Endothelial cell of umbilical vein (primary cell): ENCODE results near the gene SH3PXD2A. TPM values are rescaled to one million over a fixed set of nuclear protein-coding genes. Genes with fewer than 3 reads are reported as not detected.

Experiments used
- BruUV-seq: library from RNA; stranded (reverse); fragments of 400-500 nt; replicated peaks from 2 replicates; lab custom pipeline; 2021; lab: Mats Ljungman, UMichigan
- CTCF ChIA-PET: fragments of 300-600, 350-600 bp; sonication (Branson Sonifier 250); formaldehyde crosslinking; loops from one replicate; lab custom pipeline; 2021; ENCODE audit warnings: antibody characterized with exemption, inconsistent platforms; lab: Charles Lee
- POLR2A ChIA-PET: fragments of 300-600, 350-600 bp; sonication (Branson Sonifier 250); formaldehyde crosslinking; loops from one replicate; lab custom pipeline; 2021; ENCODE audit warnings: antibody characterized with exemption, inconsistent platforms; lab: Charles Lee
- DNase-seq: peaks from one replicate; pipeline ENCODE4 v3.0.0-alpha.2; 2011; ENCODE audit warnings: low read depth, low spot score
- FAIRE-seq: peaks from 2 replicates; lab custom pipeline; 2011; peaks lifted over from hg19 to GRCh38; lab: Jason Lieb, UNC
- H2AFZ ChIP-seq: 2 replicates; pipeline ENCODE4 v1.6.0; 2012; ENCODE audit warnings: low read depth, low read length, control low read depth, inconsistent platforms
- H3K27ac ChIP-seq: 2 replicates; pipeline ENCODE4 v1.5.1; 2011; ENCODE audit warnings: low read depth, mild to moderate bottlenecking, control low read depth, low read length, moderate library complexity; ENCODE audit not compliant: insufficient read depth
- H3K27me3 ChIP-seq, 2 experiments: 2 replicates each; pipeline versions ENCODE4 v1.6.0 to v1.6.1; 2011; ENCODE audit warnings: low read length in 2 of 2, mixed read lengths in 1 of 2; ENCODE audit not compliant: control insufficient read depth in 2 of 2, insufficient read depth in 2 of 2
- H3K36me3 ChIP-seq, 2 experiments: 2 replicates in 1 of 2; 3 replicates in 1 of 2; pipeline ENCODE4 v1.5.1; 2011; ENCODE audit warnings: low read length in 2 of 2, mild to moderate bottlenecking in 1 of 2, moderate library complexity in 1 of 2; ENCODE audit not compliant: control insufficient read depth in 2 of 2, insufficient read depth in 2 of 2; ENCODE audit errors: extremely low read depth in 1 of 2
- H3K4me1 ChIP-seq: 3 replicates; pipeline ENCODE4 v1.5.1; 2011; ENCODE audit warnings: mild to moderate bottlenecking, low read length; ENCODE audit not compliant: control insufficient read depth, insufficient read depth; ENCODE audit errors: extremely low read depth
- H3K4me2 ChIP-seq: 2 replicates; pipeline ENCODE4 v1.6.1; 2011; ENCODE audit warnings: low read length, control low read depth, mixed read lengths; ENCODE audit not compliant: insufficient read depth
- H3K4me3 ChIP-seq, 3 experiments: fragments of 200-600 bp in 1 of 3; sonication (generic), shearing (Covaris generic) in 1 of 3; replicated peaks in 1 of 3; 2 replicates each; pipeline ENCODE4 v1.5.1; 2011 to 2016; ENCODE audit warnings: control low read depth in 3 of 3, low read length in 3 of 3, mild to moderate bottlenecking in 2 of 3, inconsistent platforms in 1 of 3, low read depth in 1 of 3, moderate library complexity in 1 of 3; ENCODE audit not compliant: insufficient read depth in 1 of 3
- H3K79me2 ChIP-seq: 2 replicates; pipeline ENCODE4 v1.6.0; 2012; ENCODE audit warnings: low read length, inconsistent platforms; ENCODE audit not compliant: control insufficient read depth, insufficient read depth
- H3K9ac ChIP-seq: replicated peaks from 2 replicates; pipeline ENCODE3; 2011; ENCODE audit warnings: low read length, control low read depth; ENCODE audit not compliant: insufficient read depth; ENCODE audit errors: extremely low read depth
- H3K9me1 ChIP-seq: replicated peaks from 3 replicates; pipeline ENCODE4 v1.6.0; 2011; ENCODE audit warnings: mild to moderate bottlenecking, low read length; ENCODE audit not compliant: control insufficient read depth, insufficient read depth; ENCODE audit errors: extremely low read depth
- H3K9me3 ChIP-seq: replicated peaks from 2 replicates; pipeline ENCODE4 v1.5.1; 2012; ENCODE audit warnings: low read length, inconsistent platforms; ENCODE audit not compliant: control insufficient read depth, insufficient read depth
- H4K20me1 ChIP-seq: replicated peaks from 2 replicates; pipeline ENCODE3; 2011; ENCODE audit warnings: mild to moderate bottlenecking, low read length; ENCODE audit not compliant: control insufficient read depth, insufficient read depth; ENCODE audit errors: extremely low read depth
- CTCF ChIP-seq, 2 donors: IDR thresholded peaks; 1 replicate in 1 of 2; 2 replicates in 1 of 2; pipeline ENCODE4 v1.5.1; 2011; ENCODE audit warnings: low read length in 2 of 2, mild to moderate bottlenecking in 2 of 2, moderate library complexity in 2 of 2, control low read depth in 1 of 2, inconsistent platforms in 1 of 2, low read depth in 1 of 2; ENCODE audit not compliant: insufficient read depth in 1 of 2; ENCODE audit errors: extremely low read depth in 1 of 2
- EZH2 ChIP-seq: IDR thresholded peaks from 2 replicates; pipeline ENCODE4 v1.6.1; 2012; ENCODE audit warnings: borderline replicate concordance, low read depth, mild to moderate bottlenecking, moderate library complexity, low read length, inconsistent platforms; ENCODE audit not compliant: severe bottlenecking
- FOS ChIP-seq: IDR thresholded peaks from 2 replicates; pipeline ENCODE4 v1.6.1; 2011; ENCODE audit warnings: mild to moderate bottlenecking, low read length, moderate library complexity, borderline replicate concordance; ENCODE audit not compliant: insufficient read depth
- GATA2 ChIP-seq: IDR thresholded peaks from 2 replicates; pipeline ENCODE4 v1.7.0; 2011; ENCODE audit warnings: low read depth, mild to moderate bottlenecking, moderate library complexity, mixed read lengths, low read length; ENCODE audit not compliant: insufficient read length, insufficient read depth
- JUN ChIP-seq: IDR thresholded peaks from 2 replicates; pipeline ENCODE4 v1.6.1; 2011; ENCODE audit warnings: borderline replicate concordance, low read depth; ENCODE audit not compliant: insufficient read length, insufficient read depth
- MAX ChIP-seq: IDR thresholded peaks from 2 replicates; pipeline ENCODE4 v1.6.1; 2011; ENCODE audit not compliant: insufficient read depth, insufficient read length
- MYC ChIP-seq: IDR thresholded peaks from one replicate; pipeline ENCODE4 v1.6.1; 2011; ENCODE audit warnings: mild to moderate bottlenecking, low read depth, low read length
- POLR2A ChIP-seq: IDR thresholded peaks from 2 replicates; pipeline ENCODE4 v1.6.1; 2012; ENCODE audit warnings: low read depth, mild to moderate bottlenecking, control low read depth, low read length
- POLR2AphosphoS5 ChIP-seq: IDR thresholded peaks from 2 replicates; pipeline ENCODE4 v1.6.1; 2012; ENCODE audit warnings: low read depth, mild to moderate bottlenecking, control low read depth, low read length, moderate library complexity; ENCODE audit not compliant: insufficient read depth
- dilution Hi-C: fragments of 300-500 bp; cut with MboI; formaldehyde crosslinking; loops from one replicate; pipeline ENCODE4 v1.15.0; 2019; ENCODE audit warnings: low sequenced_read_pairs; ENCODE audit not compliant: extremely low pct_ligation_motif_present
- intact Hi-C: fragments of 100-400 bp; cut with micrococcal nuclease; formaldehyde crosslinking; loops from one replicate; pipeline ENCODE4 v1.10.0; 2022
- polyA plus RNA-seq, 4 experiments: library from polyadenylated mRNA; depleted of rRNA in 3 of 4; stranded (reverse) in 3 of 4; unstranded in 1 of 4; fragments of >200 nt; gene quantifications; 2 replicates each; pipeline versions ENCODE4 v1.2.1 to v1.2.3, GENCODE V29; 2011 to 2012; ENCODE audit warnings: missing spikeins in 1 of 4
- total RNA-seq: library from RNA; stranded (reverse); gene quantifications from 2 replicates; pipeline ENCODE4 v1.2.3, GENCODE V29; 2021

The SH3PXD2A gene
- total and polyA plus RNA-seq, 2 donors (not counting 3 experiments of a cell fraction or from before 2014, with no cell fraction given): 1.4 to 5.1 TPM

- no peaks in the 10 kb centered on the region for H3K79me2 ChIP-seq
- peaks cover 2 to 4% of the 10 kb centered on the region in 2 experiments for H3K36me3 ChIP-seq
- dilution Hi-C loops (no loop called here), intact Hi-C loops (loop anchor here (1.0 to 2.0 kb wide), 4 partner anchors 13 to 127 kb away; partner anchors contain the start of gene STN1)
- H3K4me2 ChIP-seq: peak overlapping the region; percentile 27
- TF ChIP-seq MAX: no peak
- TF ChIP-seq EZH2: no peak
- TF ChIP-seq GATA2: peak; percentile 20
- no peak for TF ChIP-seq MYC
- TF ChIP-seq POLR2A: no peak
- TF ChIP-seq FOS: peak; percentile 61
- no peak for TF ChIP-seq CTCF (IDR thresholded peaks at IDR 0.05; ENCODE audit: extremely low read depth in 1 of 2, insufficient read depth in 1 of 2, low read depth in 1 of 2, low read length in 2 of 2)
- TF ChIP-seq JUN: no peak
- TF ChIP-seq POLR2AphosphoS5: peak; percentile 27
- no peaks in the 10 kb centered on the region for H4K20me1 ChIP-seq
- no peaks in the 10 kb centered on the region for H3K9me3 ChIP-seq
- ChIA-PET CTCF (interaction anchor here (1.0 to 3.8 kb wide), 5 partner anchors 13 to 226 kb away, joined by 3 to 11 read pairs (median 6); partner anchors contain the start of gene SFR1), POLR2A (no interaction called here)
- H3K4me1 ChIP-seq: peaks cover 33% of the 10 kb centered on the region
- no peak overlapping the region for H3K4me3 ChIP-seq
- H3K9me1 ChIP-seq: no peaks in the 10 kb centered on the region
- H2AFZ ChIP-seq: peak overlapping the region; percentile 10
- peak overlapping the region; percentile 42 for H3K9ac ChIP-seq
- BruUV-seq: TSS peak; percentile 77
- peak overlapping the region; percentile 85 for H3K27ac ChIP-seq
- peak; percentile 72 for DNase-seq
- FAIRE-seq: peak; percentile 62
- H3K27me3 ChIP-seq: no peaks in the 10 kb centered on the region
These were observed 40.2 kb upstream of the SH3PXD2A start for GRCh38 chr10:103895411-103896186.
